Measurements from ENCODE around the gene PRRT1.

DNA sequence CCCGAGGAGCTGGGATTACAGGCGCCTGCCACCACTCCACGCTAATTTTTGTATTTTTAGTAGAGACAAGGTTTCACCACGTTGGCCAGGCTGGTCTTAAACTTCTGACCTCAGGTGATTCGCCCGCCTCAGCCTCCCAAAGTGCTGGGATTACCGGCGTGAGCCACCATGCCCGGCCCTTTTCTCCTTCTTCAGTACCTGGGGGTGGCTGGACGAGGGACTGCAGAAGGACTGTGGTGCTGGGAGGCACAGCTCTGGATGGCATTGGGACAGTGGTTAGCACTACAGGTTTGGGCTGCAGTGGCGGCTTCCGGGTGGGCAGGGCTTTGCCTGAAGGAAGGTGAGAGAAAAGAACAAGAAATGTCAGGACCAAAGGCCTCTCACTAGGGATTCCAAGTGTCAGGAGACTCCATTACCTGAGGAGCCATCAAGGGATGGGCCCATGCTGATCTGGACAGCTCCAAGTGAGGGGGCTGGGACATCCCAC is 31.1 kb downstream of the PRRT1 start:
- TF ChIP-seq, protein P1, sequence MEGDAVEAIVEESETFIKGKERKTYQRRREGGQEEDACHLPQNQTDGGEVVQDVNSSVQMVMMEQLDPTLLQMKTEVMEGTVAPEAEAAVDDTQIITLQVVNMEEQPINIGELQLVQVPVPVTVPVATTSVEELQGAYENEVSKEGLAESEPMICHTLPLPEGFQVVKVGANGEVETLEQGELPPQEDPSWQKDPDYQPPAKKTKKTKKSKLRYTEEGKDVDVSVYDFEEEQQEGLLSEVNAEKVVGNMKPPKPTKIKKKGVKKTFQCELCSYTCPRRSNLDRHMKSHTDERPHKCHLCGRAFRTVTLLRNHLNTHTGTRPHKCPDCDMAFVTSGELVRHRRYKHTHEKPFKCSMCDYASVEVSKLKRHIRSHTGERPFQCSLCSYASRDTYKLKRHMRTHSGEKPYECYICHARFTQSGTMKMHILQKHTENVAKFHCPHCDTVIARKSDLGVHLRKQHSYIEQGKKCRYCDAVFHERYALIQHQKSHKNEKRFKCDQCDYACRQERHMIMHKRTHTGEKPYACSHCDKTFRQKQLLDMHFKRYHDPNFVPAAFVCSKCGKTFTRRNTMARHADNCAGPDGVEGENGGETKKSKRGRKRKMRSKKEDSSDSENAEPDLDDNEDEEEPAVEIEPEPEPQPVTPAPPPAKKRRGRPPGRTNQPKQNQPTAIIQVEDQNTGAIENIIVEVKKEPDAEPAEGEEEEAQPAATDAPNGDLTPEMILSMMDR (conservative IDR thresholded peaks at IDR 0.05; ENCODE audit: low read length), result no peak
- TF ChIP-seq EZH2phosphoT487 (IDR thresholded peaks at IDR 0.05; ENCODE audit: borderline replicate concordance), result no peak
